DND-41 (cell line): ENCODE measurements around the gene COBL.

Experiments
- EZH2 ChIP-seq: IDR thresholded peaks from 3 replicates; pipeline ENCODE4 v1.6.1; 2012; ENCODE audit warnings: borderline replicate concordance, low read depth, mild to moderate bottlenecking, moderate library complexity, low read length, inconsistent platforms; ENCODE audit not compliant: severe bottlenecking
- TF ChIP-seq, protein P1 (sequence below): IDR thresholded peaks from 2 replicates; pipeline ENCODE4 v1.5.1; 2012; ENCODE audit warnings: borderline replicate concordance, low read length, moderate library complexity, mild to moderate bottlenecking; ENCODE audit not compliant: poor library complexity, severe bottlenecking; ENCODE audit errors: extremely low read depth

DNA sequence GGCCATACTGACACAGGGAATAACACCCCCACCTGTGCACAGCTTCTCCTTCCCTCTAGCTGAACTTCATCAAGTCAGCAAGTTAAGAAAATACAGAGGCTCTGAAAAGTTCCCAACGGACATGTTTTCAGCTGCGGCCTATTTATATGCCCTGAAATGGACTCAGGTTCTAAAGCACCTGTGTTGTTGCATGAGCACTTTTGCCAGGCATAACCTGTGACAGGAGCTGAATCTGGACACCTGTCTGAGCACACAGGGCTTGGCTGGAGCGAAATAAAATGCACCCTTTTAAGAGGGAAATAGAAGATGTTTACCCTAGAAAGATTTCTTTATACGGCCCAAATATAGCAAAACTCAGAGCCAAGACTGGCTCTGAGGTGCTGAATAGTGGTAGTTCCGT, 46.7 kb downstream of the COBL start:
- TF ChIP-seq, protein P1, sequence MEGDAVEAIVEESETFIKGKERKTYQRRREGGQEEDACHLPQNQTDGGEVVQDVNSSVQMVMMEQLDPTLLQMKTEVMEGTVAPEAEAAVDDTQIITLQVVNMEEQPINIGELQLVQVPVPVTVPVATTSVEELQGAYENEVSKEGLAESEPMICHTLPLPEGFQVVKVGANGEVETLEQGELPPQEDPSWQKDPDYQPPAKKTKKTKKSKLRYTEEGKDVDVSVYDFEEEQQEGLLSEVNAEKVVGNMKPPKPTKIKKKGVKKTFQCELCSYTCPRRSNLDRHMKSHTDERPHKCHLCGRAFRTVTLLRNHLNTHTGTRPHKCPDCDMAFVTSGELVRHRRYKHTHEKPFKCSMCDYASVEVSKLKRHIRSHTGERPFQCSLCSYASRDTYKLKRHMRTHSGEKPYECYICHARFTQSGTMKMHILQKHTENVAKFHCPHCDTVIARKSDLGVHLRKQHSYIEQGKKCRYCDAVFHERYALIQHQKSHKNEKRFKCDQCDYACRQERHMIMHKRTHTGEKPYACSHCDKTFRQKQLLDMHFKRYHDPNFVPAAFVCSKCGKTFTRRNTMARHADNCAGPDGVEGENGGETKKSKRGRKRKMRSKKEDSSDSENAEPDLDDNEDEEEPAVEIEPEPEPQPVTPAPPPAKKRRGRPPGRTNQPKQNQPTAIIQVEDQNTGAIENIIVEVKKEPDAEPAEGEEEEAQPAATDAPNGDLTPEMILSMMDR, result no peak
- TF ChIP-seq EZH2, result no peak
